Parathyroid adenoma (tissue), 2 donors: ENCODE results near the gene SOX8.

Experiments used
- H2AFZ ChIP-seq: fragments of 300-600 bp; sonication (generic); one replicate; pipeline ENCODE4 v1.7.0; 2017; ENCODE audit warnings: antibody characterized with exemption, mild to moderate bottlenecking
- H3K27ac ChIP-seq: fragments of 300-600 bp; sonication (generic); one replicate; pipeline ENCODE4 v1.7.0; 2017
- H3K27me3 ChIP-seq: fragments of 300-600 bp; sonication (generic); one replicate; pipeline ENCODE4 v1.7.0; 2017; ENCODE audit warnings: low read length; ENCODE audit not compliant: control insufficient read depth, insufficient read depth
- H3K36me3 ChIP-seq: fragments of 300-600 bp; sonication (generic); one replicate; pipeline ENCODE4 v1.7.0; 2017; ENCODE audit warnings: low read length; ENCODE audit not compliant: control insufficient read depth, insufficient read depth
- H3K4me1 ChIP-seq: fragments of 300-600 bp; sonication (generic); one replicate; pipeline ENCODE4 v1.7.0; 2017; ENCODE audit warnings: control low read depth
- H3K4me2 ChIP-seq: fragments of 300-600 bp; sonication (generic); one replicate; pipeline ENCODE4 v1.7.0; 2017; ENCODE audit warnings: low read length
- H3K4me3 ChIP-seq: fragments of 300-600 bp; sonication (generic); one replicate; pipeline ENCODE4 v1.7.0; 2017; ENCODE audit warnings: low read depth, low read length
- H3K79me2 ChIP-seq: fragments of 300-600 bp; sonication (generic); one replicate; pipeline ENCODE4 v1.7.0; 2017; ENCODE audit warnings: control low read depth
- H3K9ac ChIP-seq: fragments of 300-600 bp; sonication (generic); one replicate; pipeline ENCODE4 v1.7.0; 2017; ENCODE audit warnings: mild to moderate bottlenecking
- H3K9me3 ChIP-seq: fragments of 300-600 bp; sonication (generic); one replicate; pipeline ENCODE4 v1.7.0; 2017; ENCODE audit warnings: low read length; ENCODE audit not compliant: control insufficient read depth
- CTCF ChIP-seq: fragments of 300-600 bp; sonication (generic); IDR thresholded peaks from one replicate; pipeline ENCODE4 v1.7.0; 2017; ENCODE audit warnings: antibody characterized with exemption, mild to moderate bottlenecking
- donor health status: primary hyperparathyroidism.

The SOX8 gene

GRCh38 chr16:998615-999014 lies 17.0 kb downstream of the SOX8 start:
- Histone ChIP-seq H3K9me3 (peaks cover 5% of the 10 kb centered on the region), H3K79me2 (no peaks in the 10 kb centered on the region), H3K27me3 (no peaks in the 10 kb centered on the region), H3K4me2 (no peak overlapping the region), H3K27ac (no peak overlapping the region), H2AFZ (no peak overlapping the region), H3K9ac (no peak overlapping the region), H3K36me3 (no peaks in the 10 kb centered on the region), H3K4me3 (no peak overlapping the region), H3K4me1 (no peaks in the 10 kb centered on the region)
- TF ChIP-seq CTCF = no peak

- no peaks in the 10 kb centered on the region for H3K27me3 ChIP-seq
- no peak overlapping the region for H2AFZ ChIP-seq
- H3K4me2 ChIP-seq = no peak overlapping the region
- no peak overlapping the region for H3K9ac ChIP-seq
- no peaks in the 10 kb centered on the region for H3K79me2 ChIP-seq
- no peak for TF ChIP-seq CTCF
- no peaks in the 10 kb centered on the region for H3K36me3 ChIP-seq
- H3K4me1 ChIP-seq = no peaks in the 10 kb centered on the region
- H3K9me3 ChIP-seq = peaks cover 3% of the 10 kb centered on the region
- H3K27ac ChIP-seq = no peak overlapping the region
- H3K4me3 ChIP-seq = no peak overlapping the region
Measured at GRCh38 chr16:999677-1000076, 18.1 kb downstream of the SOX8 start.

- Histone ChIP-seq H2AFZ (no peak overlapping the region), H3K36me3 (no peaks in the 10 kb centered on the region), H3K4me2 (no peak overlapping the region), H3K4me3 (no peak overlapping the region), H3K27me3 (no peaks in the 10 kb centered on the region), H3K79me2 (no peaks in the 10 kb centered on the region), H3K9ac (no peak overlapping the region), H3K27ac (no peak overlapping the region), H3K9me3 (no peaks in the 10 kb centered on the region), H3K4me1 (no peaks in the 10 kb centered on the region)
- TF ChIP-seq CTCF = no peak
Measured at GRCh38 chr16:1000608-1001007, 19.0 kb downstream of the SOX8 start.

GRCh38 chr16:1001096-1001495 lies 19.5 kb downstream of the SOX8 start:
- Histone ChIP-seq H3K9me3 (no peaks in the 10 kb centered on the region), H3K27me3 (no peaks in the 10 kb centered on the region), H3K27ac (no peak overlapping the region), H3K4me2 (no peak overlapping the region), H3K9ac (no peak overlapping the region), H2AFZ (no peak overlapping the region), H3K36me3 (no peaks in the 10 kb centered on the region), H3K4me3 (no peak overlapping the region), H3K4me1 (no peaks in the 10 kb centered on the region), H3K79me2 (no peaks in the 10 kb centered on the region)
- no peak for TF ChIP-seq CTCF

GRCh38 chr16:1002399-1003166 lies 21.0 kb downstream of the SOX8 start:
- no peak overlapping the region for H3K4me2 ChIP-seq
- no peak overlapping the region for H3K4me3 ChIP-seq
- no peaks in the 10 kb centered on the region for H3K4me1 ChIP-seq
- H3K9ac ChIP-seq = no peak overlapping the region
- no peak overlapping the region for H2AFZ ChIP-seq
- no peaks in the 10 kb centered on the region for H3K36me3 ChIP-seq
- H3K79me2 ChIP-seq = no peaks in the 10 kb centered on the region
- no peak overlapping the region for H3K27ac ChIP-seq
- no peaks in the 10 kb centered on the region for H3K27me3 ChIP-seq
- TF ChIP-seq CTCF = no peak
- no peaks in the 10 kb centered on the region for H3K9me3 ChIP-seq
